HepG2 (cell line): Measurements from ENCODE around the gene STEAP1. TPM values are rescaled to one million over a fixed set of nuclear protein-coding genes. Genes with fewer than 3 reads are reported as not detected.

Source experiments
- BATF2 ChIP-seq: sonication (generic); formaldehyde crosslinking; IDR thresholded peaks from 2 replicates; pipeline ENCODE4 v1.8.0; 2022; ENCODE audit warnings: mild to moderate bottlenecking, missing genetic modification reagents, moderate library complexity
- CEBPB ChIP-seq: IDR thresholded peaks from 2 replicates; pipeline ENCODE4 v1.6.1; 2011; ENCODE audit warnings: low read depth, low read length, improper control_type of control experiment, borderline replicate concordance
- ETS1 ChIP-seq: sonication (generic); formaldehyde crosslinking; IDR thresholded peaks from 2 replicates; pipeline ENCODE4 v1.4.0; 2020; ENCODE audit warnings: missing genetic modification reagents
- ETV6 ChIP-seq: sonication (generic); formaldehyde crosslinking; conservative IDR thresholded peaks from 2 replicates; pipeline ENCODE4 v1.4.0; 2020; ENCODE audit warnings: missing genetic modification reagents
- FOSL2 ChIP-seq: sonication (generic); formaldehyde crosslinking; IDR thresholded peaks from 2 replicates; pipeline ENCODE4 v1.4.0; 2020; ENCODE audit warnings: missing genetic modification reagents
- FOXO1 ChIP-seq: sonication (generic); formaldehyde crosslinking; IDR thresholded peaks from 2 replicates; pipeline ENCODE4 v1.4.0; 2020; ENCODE audit warnings: missing genetic modification reagents
- HOXD1 ChIP-seq: sonication (generic); formaldehyde crosslinking; IDR thresholded peaks from 2 replicates; pipeline ENCODE4 v1.5.0; 2020; ENCODE audit warnings: missing genetic modification reagents
- MAF1 ChIP-seq: sonication (generic); formaldehyde crosslinking; IDR thresholded peaks from 2 replicates; pipeline ENCODE4 v1.5.0; 2020; ENCODE audit warnings: missing genetic modification reagents, borderline replicate concordance
- NFIB ChIP-seq: sonication (generic); formaldehyde crosslinking; IDR thresholded peaks from 2 replicates; pipeline ENCODE4 v1.9.0; 2021; ENCODE audit warnings: missing genetic modification reagents, mild to moderate bottlenecking, borderline replicate concordance
- ONECUT2 ChIP-seq: sonication (generic); formaldehyde crosslinking; IDR thresholded peaks from 2 replicates; pipeline ENCODE4 v1.4.0; 2020; ENCODE audit warnings: missing genetic modification reagents
- PLRG1 ChIP-seq: fragments of 450-650 bp; conservative IDR thresholded peaks from 2 replicates; pipeline ENCODE4 v1.6.1; 2016
- RXRB ChIP-seq: IDR thresholded peaks from 2 replicates; pipeline ENCODE4 v1.6.1; 2016; ENCODE audit warnings: borderline replicate concordance, missing genetic modification reagents, missing compliant biosample characterization
- TBX2 ChIP-seq: sonication (generic); formaldehyde crosslinking; IDR thresholded peaks from 2 replicates; pipeline ENCODE4 v1.5.0; 2020; ENCODE audit warnings: missing genetic modification reagents, mild to moderate bottlenecking, borderline replicate concordance
- TFDP2 ChIP-seq: sonication (generic); formaldehyde crosslinking; IDR thresholded peaks from 2 replicates; pipeline ENCODE4 v1.4.0; 2020; ENCODE audit warnings: missing genetic modification reagents
- YEATS2 ChIP-seq: sonication (generic); formaldehyde crosslinking; IDR thresholded peaks from 2 replicates; pipeline ENCODE4 v1.4.0; 2020; ENCODE audit warnings: missing genetic modification reagents, borderline replicate concordance
- ZBTB34 ChIP-seq: sonication (generic); formaldehyde crosslinking; IDR thresholded peaks from 2 replicates; pipeline ENCODE4 v1.8.0; 2022; ENCODE audit warnings: mild to moderate bottlenecking, missing genetic modification reagents
- ZBTB37 ChIP-seq: sonication (generic); formaldehyde crosslinking; IDR thresholded peaks from 2 replicates; pipeline ENCODE4 v1.4.0; 2020; ENCODE audit warnings: mild to moderate bottlenecking, missing genetic modification reagents
- ZBTB8A ChIP-seq: sonication (generic); formaldehyde crosslinking; IDR thresholded peaks from 2 replicates; pipeline ENCODE4 v1.4.0; 2020; ENCODE audit warnings: mild to moderate bottlenecking, low read depth, missing genetic modification reagents, borderline replicate concordance
- ZNF235 ChIP-seq: sonication (generic); formaldehyde crosslinking; IDR thresholded peaks from 2 replicates; pipeline ENCODE4 v1.8.1; 2023; ENCODE audit warnings: mild to moderate bottlenecking, missing genetic modification reagents, borderline replicate concordance
- ZNF317 ChIP-seq: sonication (generic); formaldehyde crosslinking; IDR thresholded peaks from 2 replicates; pipeline ENCODE4 v1.5.0; 2020; ENCODE audit warnings: mild to moderate bottlenecking, missing genetic modification reagents
- ZNF329 ChIP-seq: sonication (generic); formaldehyde crosslinking; IDR thresholded peaks from 2 replicates; pipeline ENCODE4 v1.9.0; 2021; ENCODE audit warnings: low read depth, mild to moderate bottlenecking, missing genetic modification reagents
- ZNF432 ChIP-seq: sonication (generic); formaldehyde crosslinking; IDR thresholded peaks from 2 replicates; pipeline ENCODE4 v1.5.0; 2020; ENCODE audit warnings: missing genetic modification reagents, mild to moderate bottlenecking, borderline replicate concordance
- ZNF549 ChIP-seq: sonication (generic); formaldehyde crosslinking; IDR thresholded peaks from 2 replicates; pipeline ENCODE4 v1.5.0; 2020; ENCODE audit warnings: missing genetic modification reagents
- ZNF572 ChIP-seq: sonication (generic); formaldehyde crosslinking; IDR thresholded peaks from 2 replicates; pipeline ENCODE4 v1.5.1; 2020; ENCODE audit warnings: mild to moderate bottlenecking, missing genetic modification reagents
- ZNF773 ChIP-seq: sonication (generic); formaldehyde crosslinking; IDR thresholded peaks from 2 replicates; pipeline ENCODE4 v1.4.0; 2020; ENCODE audit warnings: missing genetic modification reagents, borderline replicate concordance
- polyA plus RNA-seq, 8 experiments: library from polyadenylated mRNA; depleted of rRNA in 3 of 8; stranded (reverse) in 7 of 8; unstranded in 1 of 8; fragments of >200 nt; fragmentation: Illumina TruSeq in 4 of 8; extraction: Trizol in 4 of 8; gene quantifications; 2 replicates each; pipeline versions ENCODE4 v1.2.1 to v1.2.3, GENCODE V29; 2011 to 2016; ENCODE audit warnings: low read depth in 4 of 8, missing spikeins in 1 of 8, mixed read lengths in 1 of 8; ENCODE audit not compliant: insufficient read depth in 1 of 8
- total RNA-seq, 5 experiments: library from RNA; depleted of rRNA; stranded (reverse); fragments of >200 nt; fragmentation: Illumina TruSeq; extraction: Trizol; gene quantifications; 2 replicates each; pipeline ENCODE4 v1.2.3, GENCODE V29; 2016; ENCODE audit warnings: low read depth in 1 of 5

STEAP1 gene
- total and polyA plus RNA-seq, 2 of the 13 experiments (the other 11 are each of a cell fraction or from before 2014, with no cell fraction given), result 23.2 to 24.2 TPM

- TF ChIP-seq ZNF549 (CRISPR knock-in tag), result 0 out of 2 replicates have a peak, but pooled peaks have one; percentile 29
- no peak for TF ChIP-seq NFIB (CRISPR knock-in tag)
- no peak for TF ChIP-seq CEBPB
- TF ChIP-seq ZBTB34, result peak; percentile 75; the same call in 1 of the 2 replicates
- no peak for TF ChIP-seq ZNF773 (CRISPR knock-in tag)
- TF ChIP-seq TFDP2 (CRISPR knock-in tag), result peak; percentile 87
- no peak for TF ChIP-seq PLRG1
- TF ChIP-seq ZNF329 (CRISPR knock-in tag), result no peak
- TF ChIP-seq ZBTB8A, result peak; percentile 25; the same call in 1 of the 2 replicates
- peak; percentile 97 for TF ChIP-seq ZNF572 (CRISPR knock-in tag)
- TF ChIP-seq ZBTB37 (CRISPR knock-in tag), result no peak
- TF ChIP-seq YEATS2 (CRISPR knock-in tag), result no peak
- TF ChIP-seq FOXO1, result peak; percentile 63; the same call in 1 of the 2 replicates
- no peak; the same call in 1 of the 2 replicates for TF ChIP-seq RXRB (CRISPR knock-in tag)
- peak; percentile 52; the same call in 1 of the 2 replicates for TF ChIP-seq ETV6
- no peak for TF ChIP-seq ZNF317
- TF ChIP-seq TBX2, result peak; percentile 85
- peak; percentile 86; the same call in 1 of the 2 replicates for TF ChIP-seq BATF2 (CRISPR knock-in tag)
- no peak; the same call in 1 of the 2 replicates for TF ChIP-seq ZNF235 (CRISPR knock-in tag)
- no peak for TF ChIP-seq ZNF432 (CRISPR knock-in tag)
- TF ChIP-seq ETS1 (CRISPR knock-in tag), result no peak
- TF ChIP-seq ONECUT2 (CRISPR knock-in tag), result 0 out of 2 replicates have a peak, but pooled peaks have one; percentile 37
- peak; percentile 30 for TF ChIP-seq FOSL2 (CRISPR knock-in tag)
- 0 out of 2 replicates have a peak, but pooled peaks have one; percentile 82 for TF ChIP-seq HOXD1
- TF ChIP-seq MAF1 (CRISPR knock-in tag), result no peak; the same call in 1 of the 2 replicates
Measured at GRCh38 chr7:90211391-90212148, 57.3 kb downstream of the STEAP1 start, which contains the start of gene STEAP2 (continued).
